DOHH2 (cell line): Measurements from ENCODE around the gene BRINP2.

Experiments used
- H3F3A ChIP-seq: fragments of 200-600 bp; sonication (generic), shearing (Covaris generic); 2 replicates; pipeline ENCODE4 v1.6.0; 2016; ENCODE audit warnings: antibody characterized with exemption, mild to moderate bottlenecking; ENCODE audit not compliant: control insufficient read depth, insufficient read depth
- H3K27ac ChIP-seq: fragments of 200-600 bp; sonication (generic); 2 replicates; pipeline ENCODE4 v1.5.1; 2014; ENCODE audit warnings: low read depth, mild to moderate bottlenecking, low read length, moderate library complexity
- H3K27me3 ChIP-seq: fragments of 200-600 bp; sonication (generic); 2 replicates; pipeline ENCODE4 v1.6.1; 2014; ENCODE audit warnings: mild to moderate bottlenecking, low read length, mixed read lengths; ENCODE audit not compliant: control insufficient read depth
- H3K36me3 ChIP-seq: fragments of 200-600 bp; sonication (generic); 2 replicates; pipeline ENCODE4 v1.6.1; 2014; ENCODE audit warnings: mild to moderate bottlenecking, low read length, moderate library complexity, mixed read lengths; ENCODE audit not compliant: control insufficient read depth
- H3K4me1 ChIP-seq: fragments of 200-600 bp; sonication (generic); 2 replicates; pipeline ENCODE4 v1.6.1; 2014; ENCODE audit warnings: mild to moderate bottlenecking, low read length, mixed read lengths; ENCODE audit not compliant: control insufficient read depth
- H3K4me2 ChIP-seq: fragments of 200-600 bp; sonication (generic); 2 replicates; pipeline ENCODE4 v1.6.0; 2014; ENCODE audit warnings: mild to moderate bottlenecking, low read length, moderate library complexity
- H3K4me3 ChIP-seq: fragments of 200-600 bp; sonication (generic); 2 replicates; pipeline ENCODE4 v1.5.1; 2014; ENCODE audit warnings: mild to moderate bottlenecking, low read length, mixed read lengths
- H3K79me2 ChIP-seq: fragments of 200-600 bp; sonication (generic); 2 replicates; pipeline ENCODE4 v1.6.1; 2014; ENCODE audit warnings: mild to moderate bottlenecking, low read length, mixed read lengths; ENCODE audit not compliant: control insufficient read depth
- H3K9me2 ChIP-seq: fragments of 200-600 bp; sonication (generic); replicated peaks from 2 replicates; pipeline ENCODE4 v1.6.1; 2014; ENCODE audit warnings: mild to moderate bottlenecking, low read length, mixed read lengths; ENCODE audit not compliant: control insufficient read depth
- H3K9me3 ChIP-seq: fragments of 200-600 bp; sonication (generic); 2 replicates; pipeline ENCODE4 v1.6.1; 2014; ENCODE audit warnings: antibody characterized with exemption, low read length, mixed read lengths; ENCODE audit not compliant: control insufficient read depth, insufficient read depth
- H4K20me1 ChIP-seq: fragments of 200-600 bp; sonication (generic); 2 replicates; pipeline ENCODE4 v1.6.0; 2014; ENCODE audit warnings: low read depth, mild to moderate bottlenecking, antibody characterized with exemption, low read length, moderate library complexity; ENCODE audit not compliant: control insufficient read depth, insufficient read depth
- CTCF ChIP-seq: fragments of 200-600 bp; sonication (generic); IDR thresholded peaks from one replicate; pipeline ENCODE4 v1.5.1; 2014; ENCODE audit warnings: antibody characterized with exemption, mild to moderate bottlenecking, low read depth, low read length; ENCODE audit not compliant: poor library complexity, severe bottlenecking
- EZH2phosphoT487 ChIP-seq: fragments of 200-600 bp; sonication (generic); IDR thresholded peaks from 2 replicates; pipeline ENCODE4 v1.6.1; 2017; ENCODE audit warnings: borderline replicate concordance, mild to moderate bottlenecking, antibody characterized with exemption, low read length, moderate library complexity, mixed read lengths

BRINP2 gene

GRCh38 chr1:177216587-177217202, 45.9 kb downstream of the BRINP2 start:
- Histone ChIP-seq H4K20me1 (no peaks in the 10 kb centered on the region), H3K4me1 (no peaks in the 10 kb centered on the region), H3K36me3 (no peaks in the 10 kb centered on the region), H3K27ac (no peak overlapping the region), H3K9me3 (no peaks in the 10 kb centered on the region), H3K4me2 (no peak overlapping the region), H3K4me3 (no peak overlapping the region), H3F3A (no peaks in the 10 kb centered on the region), H3K27me3 (no peaks in the 10 kb centered on the region), H3K79me2 (no peaks in the 10 kb centered on the region), H3K9me2 (no peaks in the 10 kb centered on the region)
- no peak for TF ChIP-seq CTCF
- TF ChIP-seq EZH2phosphoT487: no peak

- H3K79me2 ChIP-seq: no peaks in the 10 kb centered on the region
- H3K27ac ChIP-seq: no peak overlapping the region
- H3K36me3 ChIP-seq: no peaks in the 10 kb centered on the region
- no peaks in the 10 kb centered on the region for H3K27me3 ChIP-seq
- H3K9me2 ChIP-seq: no peaks in the 10 kb centered on the region
- H3K4me1 ChIP-seq: no peaks in the 10 kb centered on the region
- H3K9me3 ChIP-seq: no peaks in the 10 kb centered on the region
- H3F3A ChIP-seq: no peaks in the 10 kb centered on the region
- TF ChIP-seq EZH2phosphoT487 (no peak), CTCF (no peak)
- H3K4me3 ChIP-seq: no peak overlapping the region
- no peaks in the 10 kb centered on the region for H4K20me1 ChIP-seq
- H3K4me2 ChIP-seq: no peak overlapping the region
These were observed 49.0 kb downstream of the BRINP2 start for GRCh38 chr1:177219554-177220458.

- Histone ChIP-seq H3K27ac (no peak overlapping the region), H3K36me3 (no peaks in the 10 kb centered on the region), H3K4me2 (no peak overlapping the region), H4K20me1 (no peaks in the 10 kb centered on the region), H3F3A (no peaks in the 10 kb centered on the region), H3K79me2 (no peaks in the 10 kb centered on the region), H3K9me3 (no peaks in the 10 kb centered on the region), H3K4me3 (no peak overlapping the region), H3K4me1 (no peaks in the 10 kb centered on the region), H3K9me2 (no peaks in the 10 kb centered on the region), H3K27me3 (no peaks in the 10 kb centered on the region)
- no peak for TF ChIP-seq EZH2phosphoT487
- no peak for TF ChIP-seq CTCF
These were observed 52.6 kb downstream of the BRINP2 start for GRCh38 chr1:177223359-177223758.
